BLaER1 (cell line): ENCODE results near the gene SLC7A4.
"Not testable (repeated sequence)": the region's sequence is repeated elsewhere in the genome, so short reads cannot be mapped to it uniquely, and the experiment has no call there.

Experiments used
- H3K27ac ChIP-seq: shearing (Covaris generic); formaldehyde crosslinking; 2 replicates; pipeline ENCODE4 v1.8.1; 2022
- H3K27me3 ChIP-seq: shearing (Covaris generic); formaldehyde crosslinking; 2 replicates; pipeline ENCODE4 v1.8.1; 2022
- H3K36me3 ChIP-seq: shearing (Covaris generic); formaldehyde crosslinking; 2 replicates; pipeline ENCODE4 v1.8.1; 2022
- H3K4me1 ChIP-seq: shearing (Covaris generic); formaldehyde crosslinking; 2 replicates; pipeline ENCODE4 v1.8.1; 2022
- H3K4me2 ChIP-seq: shearing (Covaris generic); formaldehyde crosslinking; 2 replicates; pipeline ENCODE4 v1.8.1; 2022
- H3K4me3 ChIP-seq: shearing (Covaris generic); formaldehyde crosslinking; 2 replicates; pipeline ENCODE4 v1.8.1; 2022
- H3K9ac ChIP-seq: shearing (Covaris generic); formaldehyde crosslinking; 2 replicates; pipeline ENCODE4 v1.8.1; 2022
- H3K9me3 ChIP-seq: shearing (Covaris generic); formaldehyde crosslinking; 2 replicates; pipeline ENCODE4 v1.8.1; 2022
- H4K20me1 ChIP-seq: shearing (Covaris generic); formaldehyde crosslinking; 2 replicates; pipeline ENCODE4 v1.8.1; 2022
- Cebpa-rat ChIP-seq: shearing (Covaris generic); IDR thresholded peaks from 2 replicates; pipeline ENCODE4 v1.8.1; 2022

The SLC7A4 gene

GRCh38 chr22:21073482-21073881 is 41.1 kb upstream of the SLC7A4 start:
- Histone ChIP-seq H3K4me2 (no peak overlapping the region), H4K20me1 (no peaks in the 10 kb centered on the region), H3K9me3 (peaks cover 14% of the 10 kb centered on the region), H3K36me3 (no peaks in the 10 kb centered on the region), H3K9ac (no peak overlapping the region), H3K4me1 (no peaks in the 10 kb centered on the region; the same call in 1 of the 2 replicates), H3K27me3 (no peaks in the 10 kb centered on the region), H3K4me3 (no peak overlapping the region), H3K27ac (no peak overlapping the region)
- no peak for TF ChIP-seq Cebpa-rat

- no peaks in the 10 kb centered on the region for H4K20me1 ChIP-seq
- no peak for TF ChIP-seq Cebpa-rat
- H3K36me3 ChIP-seq: no peaks in the 10 kb centered on the region
- no peaks in the 10 kb centered on the region for H3K27me3 ChIP-seq
- no peaks in the 10 kb centered on the region; the same call in 1 of the 2 replicates for H3K4me1 ChIP-seq
- H3K27ac ChIP-seq: no peak overlapping the region
- H3K4me2 ChIP-seq: no peak overlapping the region
- peaks cover 14% of the 10 kb centered on the region for H3K9me3 ChIP-seq
- H3K4me3 ChIP-seq: no peak overlapping the region
- H3K9ac ChIP-seq: no peak overlapping the region
These were observed 40.7 kb upstream of the SLC7A4 start for GRCh38 chr22:21073023-21073422.

GRCh38 chr22:21071796-21072195 is 39.4 kb upstream of the SLC7A4 start:
- H3K9me3 ChIP-seq: peaks cover 14% of the 10 kb centered on the region
- not testable (repeated sequence) for H4K20me1 ChIP-seq, H3K27ac ChIP-seq, H3K4me1 ChIP-seq, H3K9ac ChIP-seq, H3K27me3 ChIP-seq, H3K4me3 ChIP-seq, H3K36me3 ChIP-seq, H3K4me2 ChIP-seq

GRCh38 chr22:21070690-21071615 is 38.6 kb upstream of the SLC7A4 start:
- no peak for TF ChIP-seq Cebpa-rat
- Histone ChIP-seq H3K4me1 (no peaks in the 10 kb centered on the region; the same call in 1 of the 2 replicates), H3K9me3 (peaks cover 14% of the 10 kb centered on the region), H3K36me3 (no peaks in the 10 kb centered on the region), H3K27me3 (no peaks in the 10 kb centered on the region), H3K4me2 (no peak overlapping the region), H4K20me1 (no peaks in the 10 kb centered on the region), H3K9ac (no peak overlapping the region), H3K4me3 (no peak overlapping the region), H3K27ac (no peak overlapping the region)

GRCh38 chr22:21069375-21069774 is 37.0 kb upstream of the SLC7A4 start:
- Histone ChIP-seq H3K27me3 (no peaks in the 10 kb centered on the region), H3K4me3 (no peak overlapping the region), H3K9me3 (peaks cover 14% of the 10 kb centered on the region), H4K20me1 (no peaks in the 10 kb centered on the region), H3K4me2 (no peak overlapping the region), H3K4me1 (no peaks in the 10 kb centered on the region), H3K36me3 (no peaks in the 10 kb centered on the region), H3K9ac (no peak overlapping the region), H3K27ac (no peak overlapping the region)
- no peak for TF ChIP-seq Cebpa-rat

- H3K36me3 ChIP-seq: no peaks in the 10 kb centered on the region
- no peak overlapping the region for H3K9ac ChIP-seq
- TF ChIP-seq Cebpa-rat: no peak
- no peaks in the 10 kb centered on the region for H3K4me1 ChIP-seq
- H4K20me1 ChIP-seq: no peaks in the 10 kb centered on the region
- H3K27ac ChIP-seq: no peak overlapping the region
- no peaks in the 10 kb centered on the region for H3K27me3 ChIP-seq
- H3K4me2 ChIP-seq: no peak overlapping the region
- no peak overlapping the region for H3K4me3 ChIP-seq
- H3K9me3 ChIP-seq: peaks cover 14% of the 10 kb centered on the region
These were observed 36.4 kb upstream of the SLC7A4 start for GRCh38 chr22:21068681-21069276.

GRCh38 chr22:21067901-21068680 is 35.7 kb upstream of the SLC7A4 start:
- no peaks in the 10 kb centered on the region for H3K27me3 ChIP-seq
- H3K9me3 ChIP-seq: peaks cover 14% of the 10 kb centered on the region
- no peak overlapping the region for H3K27ac ChIP-seq
- H3K36me3 ChIP-seq: no peaks in the 10 kb centered on the region
- no peak overlapping the region for H3K9ac ChIP-seq
- no peak overlapping the region for H3K4me2 ChIP-seq
- H3K4me1 ChIP-seq: no peaks in the 10 kb centered on the region
- no peaks in the 10 kb centered on the region for H4K20me1 ChIP-seq
- H3K4me3 ChIP-seq: no peak overlapping the region
- TF ChIP-seq Cebpa-rat: no peak

- no peak overlapping the region for H3K27ac ChIP-seq
- no peaks in the 10 kb centered on the region for H3K36me3 ChIP-seq
- no peak overlapping the region for H3K4me2 ChIP-seq
- no peaks in the 10 kb centered on the region for H3K4me1 ChIP-seq
- no peak overlapping the region for H3K4me3 ChIP-seq
- peaks cover 14% of the 10 kb centered on the region for H3K9me3 ChIP-seq
- no peak overlapping the region for H3K9ac ChIP-seq
- H4K20me1 ChIP-seq: no peaks in the 10 kb centered on the region
- H3K27me3 ChIP-seq: no peaks in the 10 kb centered on the region
- TF ChIP-seq Cebpa-rat: no peak
These were observed 34.9 kb upstream of the SLC7A4 start for GRCh38 chr22:21067075-21067900.
